GM06990 (cell line): ENCODE measurements around the gene TMEM272.

Experiments
- DNase-seq: peaks from one replicate; pipeline ENCODE4 v3.0.0-alpha.2; 2011; ENCODE audit not compliant: insufficient read length; ENCODE audit errors: extremely low read depth
- H3K27me3 ChIP-seq: replicated peaks from 2 replicates; pipeline ENCODE4 v1.6.0; 2011; ENCODE audit warnings: low read length; ENCODE audit not compliant: control insufficient read depth, insufficient read depth
- H3K36me3 ChIP-seq: 2 replicates; pipeline ENCODE4 v1.5.1; 2011; ENCODE audit warnings: low read length; ENCODE audit not compliant: control insufficient read depth, insufficient read depth
- H3K4me3 ChIP-seq: replicated peaks from 2 replicates; pipeline ENCODE4 v1.5.1; 2011; ENCODE audit warnings: low read depth, mild to moderate bottlenecking, control low read depth, low read length
- CTCF ChIP-seq: IDR thresholded peaks from 2 replicates; pipeline ENCODE4 v1.5.1; 2011; ENCODE audit warnings: low read length, control low read depth, mild to moderate bottlenecking, inconsistent platforms; ENCODE audit not compliant: insufficient read depth, poor library complexity, severe bottlenecking

TMEM272 gene

GRCh38 chr13:51765142-51765515, 79.8 kb downstream of the TMEM272 start:
- Histone ChIP-seq H3K36me3 (no peaks in the 10 kb centered on the region; the same call in none of the 2 replicates), H3K4me3 (no peak overlapping the region; the same call in 1 of the 2 replicates), H3K27me3 (no peaks in the 10 kb centered on the region)
- no peak for TF ChIP-seq CTCF
- DNase-seq = no peak

GRCh38 chr13:51764184-51765141, 80.5 kb downstream of the TMEM272 start:
- no peak for TF ChIP-seq CTCF
- peak overlapping the region; percentile 39 for H3K4me3 ChIP-seq
- peak; percentile 73 for DNase-seq
- no peaks in the 10 kb centered on the region for H3K27me3 ChIP-seq
- H3K36me3 ChIP-seq = no peaks in the 10 kb centered on the region; the same call in none of the 2 replicates

DNA sequence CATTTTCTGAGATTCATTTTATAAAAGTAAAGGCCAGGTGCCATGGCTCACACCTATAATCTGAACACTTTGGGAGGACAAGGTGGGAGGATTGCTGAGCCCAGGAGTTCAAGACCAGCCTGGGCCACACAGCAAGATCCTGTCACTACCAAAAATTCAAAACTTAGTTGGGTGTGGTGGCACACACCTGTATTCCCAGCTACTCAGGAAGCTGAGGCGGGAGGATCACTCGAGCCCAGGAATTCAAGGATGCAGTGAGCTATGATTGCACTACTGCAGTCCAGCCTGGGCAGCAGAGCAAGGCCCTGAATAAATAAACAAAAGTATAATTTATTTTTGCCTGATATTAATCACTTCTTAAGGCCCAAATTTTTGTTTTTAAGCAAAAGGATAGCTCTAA, 81.5 kb downstream of the TMEM272 start:
- Histone ChIP-seq H3K27me3 (no peaks in the 10 kb centered on the region), H3K4me3 (no peak overlapping the region), H3K36me3 (no peaks in the 10 kb centered on the region; the same call in none of the 2 replicates)
- TF ChIP-seq CTCF = no peak
- DNase-seq = no peak
